GM21390 (cell line): ENCODE data around the gene FRMD1.

Source experiments
- ATAC-seq: cut with Tn5 transposase; IDR thresholded peaks from one replicate; pipeline ENCODE4 v1.9.1; 2021; ENCODE audit not compliant: unreplicated experiment

The FRMD1 gene

GRCh38 chr6:168029459-168030217 is 49.4 kb downstream of the FRMD1 start:
- ATAC-seq, result no peak

GRCh38 chr6:168028181-168028580 is 50.8 kb downstream of the FRMD1 start:
- no peak for ATAC-seq

GRCh38 chr6:168027521-168027920 is 51.5 kb downstream of the FRMD1 start:
- ATAC-seq, result no peak

- ATAC-seq, result no peak
Measured at GRCh38 chr6:168026925-168027324, 52.1 kb downstream of the FRMD1 start.

GRCh38 chr6:168025831-168026710 is 52.9 kb downstream of the FRMD1 start:
- ATAC-seq, result no peak

- ATAC-seq, result no peak
Measured at GRCh38 chr6:168024951-168025510, 54.0 kb downstream of the FRMD1 start.

GRCh38 chr6:168022488-168023321 is 56.3 kb downstream of the FRMD1 start:
- no peak for ATAC-seq

GRCh38 chr6:168021581-168021980 is 57.4 kb downstream of the FRMD1 start:
- ATAC-seq, result no peak

- no peak for ATAC-seq
Measured at GRCh38 chr6:168020242-168020641, 58.8 kb downstream of the FRMD1 start.

GRCh38 chr6:168018664-168019063 is 60.3 kb downstream of the FRMD1 start:
- no peak for ATAC-seq

GRCh38 chr6:168017629-168018028 is 61.4 kb downstream of the FRMD1 start:
- no peak for ATAC-seq

- no peak for ATAC-seq
Measured at GRCh38 chr6:168016721-168017525, 62.1 kb downstream of the FRMD1 start.

GRCh38 chr6:168016176-168016620 is 62.8 kb downstream of the FRMD1 start:
- ATAC-seq, result no peak

- ATAC-seq, result no peak
Measured at GRCh38 chr6:168015482-168016175, 63.4 kb downstream of the FRMD1 start.

- ATAC-seq, result no peak
Measured at GRCh38 chr6:168015009-168015408, 64.0 kb downstream of the FRMD1 start.

- no peak for ATAC-seq
Measured at GRCh38 chr6:168014428-168014827, 64.6 kb downstream of the FRMD1 start.

GRCh38 chr6:168013250-168013915 is 65.6 kb downstream of the FRMD1 start:
- no peak for ATAC-seq

GRCh38 chr6:168012431-168013249 is 66.4 kb downstream of the FRMD1 start:
- no peak for ATAC-seq
